ENCODE results near the gene IFI27L2. TPM values are rescaled to one million over a fixed set of nuclear protein-coding genes. Genes with fewer than 3 reads are reported as not detected.

IFI27L2 gene
- total and polyA plus RNA-seq, 2 donors (not counting 1 experiment from before 2014, with no cell fraction given): 91.4 to 225 TPM

DNA sequence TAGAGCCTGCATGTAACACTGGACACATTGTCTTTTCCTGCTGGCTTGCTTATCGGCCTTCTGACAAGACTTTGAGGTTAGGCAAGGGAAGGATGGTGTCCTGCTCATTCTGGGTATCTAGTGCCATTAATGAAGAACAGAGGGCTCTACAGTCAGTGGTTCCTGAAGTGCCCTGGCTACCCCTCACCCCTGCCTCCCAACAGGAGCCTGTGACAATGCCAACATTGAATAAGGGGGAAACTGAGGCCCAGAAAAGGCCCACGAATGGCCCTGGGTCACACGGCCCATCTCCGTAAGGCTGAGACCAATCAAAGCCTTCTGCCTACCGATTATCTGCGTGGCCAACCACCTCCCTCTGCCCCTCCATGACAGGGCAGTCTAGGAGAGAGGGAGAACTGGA, 2.1 kb downstream of the IFI27L2 start:
- no peak overlapping the region for H3K9ac ChIP-seq (ENCODE audit: insufficient read depth, low read length)
- H3K4me2 ChIP-seq (ENCODE audit: extremely low read depth, insufficient read depth, low read length): no peak overlapping the region
- H3K27me3 ChIP-seq (ENCODE audit: control insufficient read depth, insufficient read depth, low read length): no peaks in the 10 kb centered on the region
- H3K9me3 ChIP-seq (ENCODE audit: control insufficient read depth, insufficient read depth, low read depth, low read length): no peaks in the 10 kb centered on the region
- DNase-seq (ENCODE audit: low read depth in 2 of 2): no peak
- no peak overlapping the region for H3K4me3 ChIP-seq (replicated peaks in 1 of 4; ENCODE audit: control extremely low read depth in 1 of 4, insufficient read depth in 1 of 4, low read depth in 3 of 4, low read length in 4 of 4)
- no peak overlapping the region for H3K27ac ChIP-seq (ENCODE audit: insufficient read depth, low read length)
- TF ChIP-seq, protein P1, sequence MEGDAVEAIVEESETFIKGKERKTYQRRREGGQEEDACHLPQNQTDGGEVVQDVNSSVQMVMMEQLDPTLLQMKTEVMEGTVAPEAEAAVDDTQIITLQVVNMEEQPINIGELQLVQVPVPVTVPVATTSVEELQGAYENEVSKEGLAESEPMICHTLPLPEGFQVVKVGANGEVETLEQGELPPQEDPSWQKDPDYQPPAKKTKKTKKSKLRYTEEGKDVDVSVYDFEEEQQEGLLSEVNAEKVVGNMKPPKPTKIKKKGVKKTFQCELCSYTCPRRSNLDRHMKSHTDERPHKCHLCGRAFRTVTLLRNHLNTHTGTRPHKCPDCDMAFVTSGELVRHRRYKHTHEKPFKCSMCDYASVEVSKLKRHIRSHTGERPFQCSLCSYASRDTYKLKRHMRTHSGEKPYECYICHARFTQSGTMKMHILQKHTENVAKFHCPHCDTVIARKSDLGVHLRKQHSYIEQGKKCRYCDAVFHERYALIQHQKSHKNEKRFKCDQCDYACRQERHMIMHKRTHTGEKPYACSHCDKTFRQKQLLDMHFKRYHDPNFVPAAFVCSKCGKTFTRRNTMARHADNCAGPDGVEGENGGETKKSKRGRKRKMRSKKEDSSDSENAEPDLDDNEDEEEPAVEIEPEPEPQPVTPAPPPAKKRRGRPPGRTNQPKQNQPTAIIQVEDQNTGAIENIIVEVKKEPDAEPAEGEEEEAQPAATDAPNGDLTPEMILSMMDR (conservative IDR thresholded peaks at IDR 0.05 in 1 of 2, IDR thresholded peaks at IDR 0.05 in 1 of 2; ENCODE audit: low read depth in 1 of 2, low read length in 2 of 2): no peak
- TF ChIP-seq EZH2 (IDR thresholded peaks at IDR 0.05; ENCODE audit: low read length, missing control alignments): no peak
- no peaks in the 10 kb centered on the region for H3K79me2 ChIP-seq (ENCODE audit: control insufficient read depth, insufficient read depth, low read length)
- H2AFZ ChIP-seq (ENCODE audit: low read length): no peak overlapping the region
- H3K4me1 ChIP-seq (ENCODE audit: control insufficient read depth, extremely low read depth, insufficient read depth, low read length): no peaks in the 10 kb centered on the region
- no peaks in the 10 kb centered on the region for H4K20me1 ChIP-seq (ENCODE audit: control insufficient read depth, extremely low read depth, insufficient read depth, low read length)
- peaks cover 8% of the 10 kb centered on the region for H3K36me3 ChIP-seq (ENCODE audit: control insufficient read depth, insufficient read depth, low read length)

DNA sequence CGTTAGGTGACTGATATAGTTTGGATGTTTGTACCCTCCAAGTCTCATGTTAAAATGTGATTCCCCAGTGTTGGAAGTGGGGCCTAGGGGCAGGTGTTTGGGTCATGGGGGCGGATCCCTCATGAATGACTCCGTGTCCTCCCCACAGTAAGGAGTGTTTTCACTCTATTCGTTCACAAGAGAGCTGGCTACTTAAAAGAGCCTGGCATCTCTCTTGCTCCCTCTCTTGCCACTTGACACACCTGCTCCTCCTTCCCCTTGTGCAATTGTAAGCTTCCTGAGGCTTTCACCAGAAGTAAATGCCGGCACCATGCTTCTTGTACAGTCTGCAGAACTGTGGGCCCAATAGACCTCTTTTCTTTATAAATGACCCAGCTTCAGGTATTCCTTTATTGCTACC, 2.6 kb downstream of the IFI27L2 start:
- H3K27ac ChIP-seq (ENCODE audit: insufficient read depth, low read length): no peak overlapping the region

DNA sequence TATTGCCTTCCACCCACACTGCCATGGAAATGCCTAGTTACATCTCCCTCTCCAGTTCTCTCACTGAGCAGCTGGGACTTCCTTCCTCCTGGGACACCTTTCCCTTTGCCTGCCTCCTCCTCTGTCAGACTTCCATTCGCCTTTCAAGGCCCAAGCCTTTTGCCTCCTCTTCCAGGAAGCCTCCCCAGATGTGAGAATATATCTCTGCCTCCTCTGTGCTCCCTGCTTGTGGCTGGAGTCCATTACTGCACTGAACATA, 3.1 kb downstream of the IFI27L2 start:
- no peaks in the 10 kb centered on the region for H3K27me3 ChIP-seq (ENCODE audit: control insufficient read depth, insufficient read depth, low read length)
- H4K20me1 ChIP-seq (ENCODE audit: control insufficient read depth, extremely low read depth, insufficient read depth, low read length): no peaks in the 10 kb centered on the region
- H3K9me3 ChIP-seq (ENCODE audit: control insufficient read depth, insufficient read depth, low read depth, low read length): no peaks in the 10 kb centered on the region
- TF ChIP-seq EZH2 (IDR thresholded peaks at IDR 0.05; ENCODE audit: low read length, missing control alignments): no peak
- TF ChIP-seq, protein P1 (conservative IDR thresholded peaks at IDR 0.05 in 1 of 2, IDR thresholded peaks at IDR 0.05 in 1 of 2; ENCODE audit: low read depth in 1 of 2, low read length in 2 of 2): no peak
- no peaks in the 10 kb centered on the region for H3K79me2 ChIP-seq (ENCODE audit: control insufficient read depth, insufficient read depth, low read length)
- H3K4me1 ChIP-seq (ENCODE audit: control insufficient read depth, extremely low read depth, insufficient read depth, low read length): peaks cover 2% of the 10 kb centered on the region
- DNase-seq (ENCODE audit: low read depth in 2 of 2): no peak
- no peak overlapping the region for H3K4me3 ChIP-seq (replicated peaks in 1 of 4; ENCODE audit: control extremely low read depth in 1 of 4, insufficient read depth in 1 of 4, low read depth in 3 of 4, low read length in 4 of 4)
- peaks cover 8% of the 10 kb centered on the region for H3K36me3 ChIP-seq (ENCODE audit: control insufficient read depth, insufficient read depth, low read length)
- no peak overlapping the region for H3K4me2 ChIP-seq (ENCODE audit: extremely low read depth, insufficient read depth, low read length)
- no peak overlapping the region for H2AFZ ChIP-seq (ENCODE audit: low read length)
- H3K9ac ChIP-seq (ENCODE audit: insufficient read depth, low read length): no peak overlapping the region
- no peak overlapping the region for H3K27ac ChIP-seq (ENCODE audit: insufficient read depth, low read length)

More for the DNA sequence above, 2.6 kb downstream of the IFI27L2 start:
- no peak for DNase-seq (ENCODE audit: low read depth in 2 of 2)
- Histone ChIP-seq H3K9me3 (ENCODE audit: control insufficient read depth, insufficient read depth, low read depth, low read length) (no peaks in the 10 kb centered on the region), H3K4me1 (ENCODE audit: control insufficient read depth, extremely low read depth, insufficient read depth, low read length) (no peaks in the 10 kb centered on the region), H3K27me3 (ENCODE audit: control insufficient read depth, insufficient read depth, low read length) (no peaks in the 10 kb centered on the region), H3K4me2 (ENCODE audit: extremely low read depth, insufficient read depth, low read length) (no peak overlapping the region), H3K4me3 (replicated peaks in 1 of 4; ENCODE audit: control extremely low read depth in 1 of 4, insufficient read depth in 1 of 4, low read depth in 3 of 4, low read length in 4 of 4) (no peak overlapping the region), H4K20me1 (ENCODE audit: control insufficient read depth, extremely low read depth, insufficient read depth, low read length) (no peaks in the 10 kb centered on the region), H2AFZ (ENCODE audit: low read length) (no peak overlapping the region), H3K9ac (ENCODE audit: insufficient read depth, low read length) (no peak overlapping the region), H3K79me2 (ENCODE audit: control insufficient read depth, insufficient read depth, low read length) (no peaks in the 10 kb centered on the region), H3K36me3 (ENCODE audit: control insufficient read depth, insufficient read depth, low read length) (peaks cover 8% of the 10 kb centered on the region)
- TF ChIP-seq, protein P1 (conservative IDR thresholded peaks at IDR 0.05 in 1 of 2, IDR thresholded peaks at IDR 0.05 in 1 of 2; ENCODE audit: low read depth in 1 of 2, low read length in 2 of 2): no peak
- no peak for TF ChIP-seq EZH2 (IDR thresholded peaks at IDR 0.05; ENCODE audit: low read length, missing control alignments)
